COR-L47 (cell line): ENCODE data around the gene TUBB1.
"Not testable (repeated sequence)": the region's sequence is repeated elsewhere in the genome, so short reads cannot be mapped to it uniquely, and the experiment has no call there.

Source experiments
- DNase-seq: peaks from one replicate; lab custom pipeline; 2025; lab: John Stamatoyannopoulos, UW

The TUBB1 gene

GRCh38 chr20:59006167-59006863 lies 12.9 kb upstream of the TUBB1 start:
- DNase-seq, result no peak

GRCh38 chr20:59006864-59007664 lies 12.2 kb upstream of the TUBB1 start, which contains the start of gene CTSZ:
TSS of gene CTSZ (minus strand) at chr20:59007254. CDS start at chr20:59007128, 126 bp downstream.
- DNase-seq, result no peak

- DNase-seq, result no peak
Observed at GRCh38 chr20:59007665-59008511, 11.3 kb upstream of the TUBB1 start.

- DNase-seq, result no peak
Observed at GRCh38 chr20:59008715-59009336, 10.4 kb upstream of the TUBB1 start.

GRCh38 chr20:59010321-59010994 lies 8.8 kb upstream of the TUBB1 start:
- no peak for DNase-seq

GRCh38 chr20:59010995-59011873 lies 8.0 kb upstream of the TUBB1 start:
- DNase-seq, result no peak

GRCh38 chr20:59011874-59012157 lies 7.4 kb upstream of the TUBB1 start:
- DNase-seq, result not testable (repeated sequence)

GRCh38 chr20:59013031-59013951 lies 5.9 kb upstream of the TUBB1 start:
- DNase-seq, result no peak

GRCh38 chr20:59013959-59014608 lies 5.1 kb upstream of the TUBB1 start:
- no peak for DNase-seq

- DNase-seq, result no peak
Observed at GRCh38 chr20:59014680-59015389, 4.4 kb upstream of the TUBB1 start.

GRCh38 chr20:59015411-59015810 lies 3.8 kb upstream of the TUBB1 start:
- DNase-seq, result no peak

- no peak for DNase-seq
Observed at GRCh38 chr20:59015812-59016711, 3.2 kb upstream of the TUBB1 start.

GRCh38 chr20:59016795-59017492 lies 2.3 kb upstream of the TUBB1 start:
- DNase-seq, result no peak

- DNase-seq, result no peak
Observed at GRCh38 chr20:59017493-59018231, 1.6 kb upstream of the TUBB1 start.

GRCh38 chr20:59018817-59019216 lies 412 bp upstream of the TUBB1 start:
- DNase-seq, result no peak
